Measurements from ENCODE around the gene KIF26A. TPM values are rescaled to one million over a fixed set of nuclear protein-coding genes. Genes with fewer than 3 reads are reported as not detected.
"Not testable (repeated sequence)": the region's sequence is repeated elsewhere in the genome, so short reads cannot be mapped to it uniquely, and the experiment has no call there.

KIF26A gene
- total RNA-seq, 1 donor from 2014 or later, result not detected

DNA sequence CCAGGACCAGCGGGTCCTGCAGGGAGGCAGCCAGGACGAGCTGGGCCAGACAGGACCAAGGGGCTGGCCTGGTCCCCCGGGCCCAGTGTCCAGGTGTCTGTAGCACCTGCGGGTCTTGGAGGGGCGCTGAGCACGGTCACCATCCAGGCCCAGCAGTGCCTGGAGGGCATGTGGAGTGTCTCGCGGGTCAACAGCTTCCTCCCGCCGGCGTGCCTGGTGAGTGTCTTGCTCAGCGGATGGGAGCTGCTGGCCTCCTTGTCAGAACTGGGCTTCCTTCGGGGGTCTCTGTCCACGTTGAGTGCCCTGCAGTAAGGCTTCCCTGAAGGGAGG is 13.8 kb downstream of the KIF26A start:
- Mint-ChIP-seq H3K27ac (no peak overlapping the region), H3K4me1 (no peaks in the 10 kb centered on the region), H3K4me3 (no peak overlapping the region), H3K9me3 (no peaks in the 10 kb centered on the region), H3K36me3 (ENCODE audit: low read depth) (no peaks in the 10 kb centered on the region), H3K27me3 (peaks cover 2% of the 10 kb centered on the region)
- intact Hi-C loops (cut with micrococcal nuclease), result no loop called here
- ChIA-PET CTCF (no interaction called here), POLR2A (no interaction called here)
- no peak for TF ChIP-seq CTCF (IDR thresholded peaks at IDR 0.05)
- ATAC-seq (ENCODE audit: low read depth), result no peak
- no peak for DNase-seq

DNA sequence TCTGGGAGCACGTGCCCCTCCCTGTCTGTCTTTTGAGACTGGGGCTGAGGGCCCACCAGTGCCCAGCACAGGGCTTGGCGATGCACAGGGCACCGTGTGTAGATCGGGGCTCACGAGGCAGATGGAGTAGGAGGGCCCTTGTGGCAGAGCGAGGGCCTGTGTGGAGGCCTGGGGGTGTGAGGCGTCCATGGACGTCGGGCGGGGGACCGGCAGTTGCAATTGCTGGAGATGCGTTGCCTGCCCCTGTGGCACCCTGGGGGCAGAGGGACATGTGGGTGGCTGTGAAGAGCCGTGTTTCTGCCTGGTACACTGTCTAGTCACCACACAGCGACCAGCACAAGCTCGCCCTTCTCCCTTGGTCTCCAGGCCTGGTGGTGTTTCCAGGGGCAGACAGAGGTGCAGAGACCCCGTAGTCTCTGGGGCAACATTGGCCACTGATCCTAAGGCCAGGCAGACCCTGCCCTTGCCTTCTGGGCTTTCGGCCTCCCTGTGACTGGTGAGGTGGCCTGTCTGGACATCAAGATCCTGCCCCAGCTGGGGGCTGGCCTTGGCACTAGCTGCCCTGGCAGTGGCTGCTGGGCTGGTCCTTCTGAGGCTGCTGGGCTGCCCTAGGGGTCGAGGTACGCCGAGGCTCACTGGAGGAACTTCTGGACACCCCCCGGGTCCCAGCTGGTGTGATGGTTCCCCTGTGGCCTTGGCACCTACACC is 14.5 kb downstream of the KIF26A start:
- H3K4me1 Mint-ChIP-seq, result no peaks in the 10 kb centered on the region
- H3K27ac Mint-ChIP-seq, result no peak overlapping the region
- intact Hi-C loops (cut with micrococcal nuclease), result no loop called here
- no peak for ATAC-seq (ENCODE audit: low read depth)
- peaks cover 2% of the 10 kb centered on the region for H3K27me3 Mint-ChIP-seq
- no peak for TF ChIP-seq CTCF (IDR thresholded peaks at IDR 0.05)
- H3K4me3 Mint-ChIP-seq, result no peak overlapping the region
- no peaks in the 10 kb centered on the region for H3K36me3 Mint-ChIP-seq (ENCODE audit: low read depth)
- no peak for DNase-seq
- H3K9me3 Mint-ChIP-seq, result no peaks in the 10 kb centered on the region
- ChIA-PET POLR2A (no interaction called here), CTCF (no interaction called here)

- H3K27ac Mint-ChIP-seq; POLR2A ChIA-PET; CTCF ChIA-PET; H3K4me3 Mint-ChIP-seq; H3K27me3 Mint-ChIP-seq; intact Hi-C loops (cut with micrococcal nuclease); DNase-seq; ATAC-seq (ENCODE audit: low read depth); H3K4me1 Mint-ChIP-seq; H3K36me3 Mint-ChIP-seq (ENCODE audit: low read depth); H3K9me3 Mint-ChIP-seq: not testable (repeated sequence)
Observed at GRCh38 chr14:104153394-104153755, 15.0 kb downstream of the KIF26A start.

GRCh38 chr14:104154246-104154645 is 15.9 kb downstream of the KIF26A start:
- POLR2A ChIA-PET, result no interaction called here
- CTCF ChIA-PET, result no interaction called here
- ATAC-seq (ENCODE audit: low read depth) (no peak), DNase-seq (no peak)
- no peaks in the 10 kb centered on the region for H3K27me3 Mint-ChIP-seq
- no peaks in the 10 kb centered on the region for H3K4me1 Mint-ChIP-seq
- no peak overlapping the region for H3K4me3 Mint-ChIP-seq
- no peaks in the 10 kb centered on the region for H3K9me3 Mint-ChIP-seq
- no peak for TF ChIP-seq CTCF (IDR thresholded peaks at IDR 0.05)
- H3K36me3 Mint-ChIP-seq (ENCODE audit: low read depth), result no peaks in the 10 kb centered on the region
- intact Hi-C loops (cut with micrococcal nuclease), result no loop called here
- no peak overlapping the region for H3K27ac Mint-ChIP-seq

- H3K27ac Mint-ChIP-seq, result no peak overlapping the region
- H3K36me3 Mint-ChIP-seq (ENCODE audit: low read depth), result no peaks in the 10 kb centered on the region
- H3K4me1 Mint-ChIP-seq, result no peaks in the 10 kb centered on the region
- POLR2A ChIA-PET, result no interaction called here
- H3K27me3 Mint-ChIP-seq, result no peaks in the 10 kb centered on the region
- intact Hi-C loops (cut with micrococcal nuclease), result no loop called here
- ATAC-seq (ENCODE audit: low read depth) (no peak), DNase-seq (no peak)
- CTCF ChIA-PET, result no interaction called here
- H3K9me3 Mint-ChIP-seq, result no peaks in the 10 kb centered on the region
- no peak for TF ChIP-seq CTCF (IDR thresholded peaks at IDR 0.05)
- H3K4me3 Mint-ChIP-seq, result no peak overlapping the region
Observed at GRCh38 chr14:104155513-104155912, 17.1 kb downstream of the KIF26A start.

DNA sequence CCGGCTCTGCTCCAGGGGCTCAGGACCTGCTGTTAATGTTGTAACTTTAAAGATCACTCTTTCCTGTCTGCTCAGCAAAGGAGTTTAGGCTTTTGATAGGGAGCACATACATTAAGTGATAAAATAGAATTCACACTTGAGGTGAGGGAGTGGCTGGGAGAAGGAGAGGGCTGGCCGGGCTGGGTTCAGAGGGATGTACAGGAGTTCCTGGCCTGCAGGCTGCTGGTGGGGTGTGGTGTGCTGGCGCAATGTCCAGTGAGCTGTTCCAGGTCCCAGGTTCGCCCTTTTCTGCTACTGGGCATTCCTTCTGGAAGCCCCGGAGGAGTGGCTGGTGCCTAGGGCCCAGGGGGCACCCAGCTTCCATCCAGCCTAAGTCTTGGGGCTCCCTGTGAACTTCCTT is 17.8 kb downstream of the KIF26A start:
- intact Hi-C loops (cut with micrococcal nuclease), result no loop called here
- no peak for DNase-seq
- ChIA-PET POLR2A (no interaction called here), CTCF (no interaction called here)
- H3K9me3 Mint-ChIP-seq, result no peaks in the 10 kb centered on the region
- no peaks in the 10 kb centered on the region for H3K27me3 Mint-ChIP-seq
- H3K4me3 Mint-ChIP-seq, result no peak overlapping the region
- ATAC-seq (ENCODE audit: low read depth), result no peak
- no peaks in the 10 kb centered on the region for H3K4me1 Mint-ChIP-seq
- no peak overlapping the region for H3K27ac Mint-ChIP-seq
- TF ChIP-seq CTCF (IDR thresholded peaks at IDR 0.05), result no peak
- H3K36me3 Mint-ChIP-seq (ENCODE audit: low read depth), result no peaks in the 10 kb centered on the region

All from activated B cell treated with CpG ODN at 0.5 μM for 24 hours (primary cell).